Stimulated activated CD4-positive, alpha-beta T cell treated with anti-CD3 and anti-CD28 coated beads, Interleukin-4, amount 100 ng/mL, for 24 hours (primary cell): ENCODE data around the gene ZNF337.
"Not testable (repeated sequence)": the region's sequence is repeated elsewhere in the genome, so short reads cannot be mapped to it uniquely, and the experiment has no call there.

ENCODE experiments used
- DNase-seq: peaks from one replicate; pipeline ENCODE4 v3.0.0-alpha.2; 2020

Gene ZNF337

DNA sequence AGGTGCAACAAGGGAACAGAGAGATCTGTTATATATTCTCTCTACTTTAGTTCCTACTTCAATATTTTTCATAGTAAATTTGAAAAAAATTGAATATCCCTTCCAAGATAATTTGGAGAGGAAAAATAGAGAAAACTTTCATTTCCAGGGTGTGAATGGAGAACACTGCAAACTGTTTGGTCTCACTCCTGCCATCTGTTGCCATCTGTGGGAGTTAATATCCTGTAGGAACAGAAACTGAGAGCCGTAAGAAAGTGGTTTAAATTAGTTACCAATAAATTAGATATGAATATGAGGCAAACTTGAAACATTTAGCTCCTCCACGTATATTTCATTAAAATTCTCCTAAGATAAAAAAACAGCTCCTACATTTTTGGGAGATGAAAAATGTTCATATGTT is 4.2 kb downstream of the ZNF337 start:
- no peak for DNase-seq

- DNase-seq = no peak
Observed at GRCh38 chr20:25690427-25690826, 6.2 kb downstream of the ZNF337 start.

DNA sequence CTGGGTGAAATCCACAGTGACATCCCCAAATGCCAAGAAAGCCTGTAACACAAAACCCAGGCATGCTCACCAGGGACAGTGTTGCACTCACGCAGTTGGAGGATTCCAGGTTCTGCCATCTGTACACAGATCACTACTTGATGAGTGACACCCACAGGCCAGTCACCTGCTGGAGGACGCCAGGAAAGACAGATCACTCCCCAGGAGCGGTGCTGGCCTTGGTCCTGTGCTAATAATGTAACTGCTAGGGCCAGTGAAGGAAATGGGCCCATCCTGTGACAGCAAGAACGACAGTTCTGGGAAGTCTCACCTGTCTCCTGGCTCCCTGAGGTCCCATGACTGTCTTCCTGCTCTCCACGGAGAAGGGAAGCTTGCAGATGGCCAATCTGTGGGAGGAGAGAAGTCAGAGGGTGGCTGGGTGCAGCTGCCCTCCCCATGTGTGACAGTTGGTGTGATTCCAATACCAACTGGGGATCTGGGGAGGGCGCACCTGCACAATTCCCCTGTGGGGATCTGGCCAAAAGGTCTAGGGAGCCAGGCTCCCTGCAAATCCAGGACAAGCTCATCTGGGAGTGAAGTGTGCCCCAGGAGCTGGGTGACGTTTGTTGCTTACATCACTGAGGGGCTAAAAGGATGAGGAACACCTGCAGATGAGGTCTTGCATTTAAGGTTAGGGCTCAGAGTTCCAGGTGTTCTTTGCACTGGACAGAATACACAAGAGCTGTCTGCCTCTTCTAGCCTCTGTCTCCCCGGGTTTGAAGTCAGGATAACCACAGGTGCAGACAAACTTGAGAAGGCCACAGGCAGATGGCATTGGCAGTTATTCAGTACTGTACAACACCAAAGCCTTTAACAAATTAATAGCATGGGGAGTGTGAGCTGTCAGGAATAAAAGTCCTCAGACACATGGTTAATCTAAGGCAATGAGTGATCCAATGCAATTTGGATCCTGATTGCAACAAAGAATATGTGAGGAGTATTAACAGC is 10.3 kb downstream of the ZNF337 start:
- DNase-seq = no peak

GRCh38 chr20:25685276-25686080 is 11.2 kb downstream of the ZNF337 start:
- DNase-seq = no peak

DNA sequence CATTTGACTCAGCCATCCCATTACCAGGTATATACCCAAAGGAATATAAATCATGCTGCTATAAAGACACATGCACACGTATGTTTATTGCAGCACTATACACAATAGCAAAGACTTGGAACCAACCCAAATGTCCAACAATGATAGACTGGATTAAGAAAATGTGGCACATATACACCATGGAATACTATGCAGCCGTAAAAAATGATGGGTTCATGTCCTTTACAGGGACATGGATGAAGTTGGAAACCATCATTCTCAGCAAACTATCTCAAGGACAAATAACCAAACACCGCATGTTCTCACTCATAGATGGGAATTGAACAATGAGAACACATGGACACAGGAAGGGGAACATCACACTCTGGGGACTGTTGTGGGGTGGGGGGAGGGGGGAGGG is 12.8 kb downstream of the ZNF337 start:
- not testable (repeated sequence) for DNase-seq

- no peak for DNase-seq
Observed at GRCh38 chr20:25683050-25683449, 13.6 kb downstream of the ZNF337 start.

GRCh38 chr20:25676164-25676809 is 20.4 kb downstream of the ZNF337 start:
- no peak for DNase-seq

GRCh38 chr20:25675161-25675560 is 21.5 kb downstream of the ZNF337 start:
- DNase-seq = no peak

GRCh38 chr20:25672659-25673235 is 23.9 kb downstream of the ZNF337 start:
- DNase-seq = no peak

- no peak for DNase-seq
Observed at GRCh38 chr20:25669826-25670422, 26.7 kb downstream of the ZNF337 start.

DNA sequence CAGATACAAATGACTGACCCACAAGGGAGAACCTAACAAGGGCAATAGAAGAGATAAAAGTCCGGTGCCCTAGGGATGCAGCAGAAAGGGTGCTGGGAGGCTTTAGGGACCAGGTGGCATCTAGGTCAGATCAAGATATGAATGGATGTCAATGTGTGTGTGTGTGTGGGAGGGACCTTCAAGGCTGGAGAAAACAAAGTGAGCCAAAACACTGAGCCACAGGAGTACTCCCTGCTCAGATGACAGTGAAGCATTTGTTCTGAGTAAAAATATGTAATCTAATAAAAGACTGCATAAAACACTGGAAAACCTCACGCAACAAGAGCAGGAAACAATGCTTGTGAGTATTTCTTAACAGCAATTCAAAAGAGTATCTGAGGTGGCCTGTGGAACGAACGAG is 28.2 kb downstream of the ZNF337 start:
- DNase-seq = no peak

DNA sequence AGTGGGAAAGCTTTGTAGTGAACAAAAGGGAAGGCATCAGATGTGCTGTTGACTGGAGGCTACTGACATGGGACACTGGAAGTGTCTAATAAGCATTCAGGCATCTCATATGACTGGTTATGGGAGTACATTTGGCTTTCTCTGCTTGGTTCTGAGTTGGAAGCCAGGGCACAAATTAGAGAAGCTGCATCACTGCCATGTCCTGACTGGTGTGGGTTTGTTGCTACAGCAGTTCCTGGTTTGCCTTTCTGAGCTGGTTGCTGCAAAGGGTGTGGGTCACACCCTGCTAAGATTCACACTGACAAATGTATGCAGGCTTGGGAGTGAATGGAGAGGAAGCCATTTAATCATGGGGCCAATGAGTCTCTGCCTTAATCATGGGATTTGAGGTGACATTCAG is 36.7 kb downstream of the ZNF337 start:
- DNase-seq = no peak

GRCh38 chr20:25654487-25654886 is 42.2 kb downstream of the ZNF337 start:
- DNase-seq = no peak

DNA sequence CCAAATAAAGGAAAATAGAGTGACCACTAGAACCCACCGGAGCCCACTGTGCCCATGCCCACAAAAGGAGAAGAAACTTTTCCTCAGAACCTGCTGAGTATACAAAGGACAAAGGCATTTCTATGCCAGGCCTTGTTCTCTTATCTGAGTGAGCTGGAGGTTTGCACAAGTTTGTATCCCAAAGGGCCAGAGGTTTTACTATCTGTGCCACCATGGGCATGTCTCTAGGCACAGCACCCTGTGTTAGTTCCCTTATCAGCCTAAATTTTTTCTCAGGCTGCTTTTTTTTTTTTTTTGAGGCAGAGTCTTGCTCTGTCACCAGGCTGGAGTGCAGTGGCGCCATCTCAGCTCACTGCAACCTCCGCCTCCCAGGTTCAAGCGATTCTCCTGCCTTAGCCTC is 43.8 kb downstream of the ZNF337 start:
- DNase-seq = not testable (repeated sequence)

DNA sequence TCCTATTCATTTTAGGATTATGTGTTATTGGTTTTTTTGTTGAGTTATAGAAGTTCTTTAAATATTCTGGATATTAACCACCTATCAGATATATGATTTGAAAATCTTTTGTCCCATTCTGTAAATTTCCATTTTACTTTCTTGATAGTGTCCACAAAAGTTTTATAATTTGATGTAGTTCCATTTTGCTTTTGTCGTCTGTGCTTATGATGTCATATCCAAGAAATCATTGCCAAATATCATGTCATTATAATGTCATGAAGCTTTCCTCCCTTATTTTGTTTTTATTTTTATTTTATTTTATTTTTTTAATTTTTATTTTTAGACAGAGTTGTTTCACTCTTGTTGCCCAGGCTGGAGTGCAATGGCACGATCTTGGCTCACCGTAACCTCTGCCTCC is 51.8 kb downstream of the ZNF337 start:
- no peak for DNase-seq

DNA sequence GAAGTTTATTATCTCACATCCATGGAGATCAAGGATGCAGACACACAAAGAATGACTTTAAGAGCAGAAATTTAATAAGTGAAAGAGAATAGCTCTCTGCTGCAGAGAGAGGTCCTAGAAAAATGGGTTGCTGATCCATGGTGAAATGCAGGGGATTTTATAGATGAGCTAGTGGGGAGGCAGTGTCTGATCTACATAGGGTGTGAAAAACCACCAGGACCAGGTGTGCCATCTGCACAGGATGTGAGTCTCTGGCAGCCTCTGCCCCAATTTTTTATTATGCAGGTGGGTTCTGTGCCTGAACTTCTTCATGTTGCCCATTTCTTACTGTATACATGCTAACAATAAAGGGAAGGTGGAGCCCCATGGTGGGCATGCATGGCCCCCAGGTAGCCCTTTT is 52.9 kb downstream of the ZNF337 start:
- no peak for DNase-seq

GRCh38 chr20:25637247-25637646 is 59.4 kb downstream of the ZNF337 start:
- DNase-seq = no peak

- no peak for DNase-seq
Observed at GRCh38 chr20:25632940-25633790, 63.5 kb downstream of the ZNF337 start.

- not testable (repeated sequence) for DNase-seq
Observed at GRCh38 chr20:25630615-25631014, 66.0 kb downstream of the ZNF337 start.

GRCh38 chr20:25629816-25630499 is 66.7 kb downstream of the ZNF337 start:
- DNase-seq = no peak

DNA sequence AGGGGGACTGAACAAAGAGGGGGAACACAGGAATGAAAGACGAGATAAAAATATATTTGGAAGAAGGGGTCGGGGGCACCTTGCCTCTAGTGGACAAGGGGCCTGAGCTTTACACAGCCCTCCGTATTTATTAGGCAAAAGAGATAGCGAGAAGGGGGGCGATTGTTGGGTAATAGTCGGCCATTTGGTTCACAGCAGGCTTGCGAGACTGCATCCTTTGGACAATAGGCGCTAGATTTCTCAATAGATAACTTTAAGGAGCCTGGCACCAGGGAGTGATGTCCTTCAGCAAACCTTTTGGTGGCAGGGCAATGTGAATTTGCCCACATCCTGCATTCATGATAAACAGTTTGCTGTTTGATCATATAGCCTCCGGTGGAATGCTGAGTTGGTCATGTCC is 69.9 kb downstream of the ZNF337 start:
- no peak for DNase-seq
